Measurements from ENCODE around the gene VSTM2L. TPM values are rescaled to one million over a fixed set of nuclear protein-coding genes. Genes with fewer than 3 reads are reported as not detected.

Gene VSTM2L
- polyA plus RNA-seq, 4 donors, result 1.5 to 3.0 (median 2.1) TPM

GRCh38 chr20:37936041-37936440 is 33.1 kb downstream of the VSTM2L start:
- no peak for DNase-seq (ENCODE audit: low read depth in 4 of 4, low spot score in 3 of 4)

- DNase-seq (ENCODE audit: low read depth in 4 of 4, low spot score in 3 of 4), result no peak
Measured at GRCh38 chr20:37936451-37936850, 33.5 kb downstream of the VSTM2L start.

GRCh38 chr20:37937686-37938085 is 34.8 kb downstream of the VSTM2L start:
- DNase-seq (ENCODE audit: low read depth in 4 of 4, low spot score in 3 of 4), result no peak

- no peak for DNase-seq (ENCODE audit: low read depth in 4 of 4, low spot score in 3 of 4)
Measured at GRCh38 chr20:37938181-37938750, 35.3 kb downstream of the VSTM2L start.

- no peak for DNase-seq (ENCODE audit: low read depth in 4 of 4, low spot score in 3 of 4)
Measured at GRCh38 chr20:37938954-37939353, 36.0 kb downstream of the VSTM2L start.

GRCh38 chr20:37939701-37940560 is 37.0 kb downstream of the VSTM2L start:
- DNase-seq (ENCODE audit: low read depth in 4 of 4, low spot score in 3 of 4), result no peak

GRCh38 chr20:37940858-37941257 is 37.9 kb downstream of the VSTM2L start:
- no peak for DNase-seq (ENCODE audit: low read depth in 4 of 4, low spot score in 3 of 4)

- DNase-seq (ENCODE audit: low read depth in 4 of 4, low spot score in 3 of 4), result no peak
Measured at GRCh38 chr20:37941332-37941731, 38.4 kb downstream of the VSTM2L start.

GRCh38 chr20:37941992-37942391 is 39.1 kb downstream of the VSTM2L start:
- no peak for DNase-seq (ENCODE audit: low read depth in 4 of 4, low spot score in 3 of 4)

- DNase-seq (ENCODE audit: low read depth in 4 of 4, low spot score in 3 of 4), result no peak
Measured at GRCh38 chr20:37943033-37943432, 40.1 kb downstream of the VSTM2L start.

- no peak for DNase-seq (ENCODE audit: low read depth in 4 of 4, low spot score in 3 of 4)
Measured at GRCh38 chr20:37943501-37944455, 40.9 kb downstream of the VSTM2L start.

GRCh38 chr20:37944456-37944981 is 41.6 kb downstream of the VSTM2L start:
- DNase-seq (ENCODE audit: low read depth in 4 of 4, low spot score in 3 of 4), result no peak

GRCh38 chr20:37945091-37945547 is 42.2 kb downstream of the VSTM2L start:
- no peak for DNase-seq (ENCODE audit: low read depth in 4 of 4, low spot score in 3 of 4)

GRCh38 chr20:37946946-37947345 is 44.0 kb downstream of the VSTM2L start:
- DNase-seq (ENCODE audit: low read depth in 4 of 4, low spot score in 3 of 4), result no peak

- no peak for DNase-seq (ENCODE audit: low read depth in 4 of 4, low spot score in 3 of 4)
Measured at GRCh38 chr20:37947943-37948342, 45.0 kb downstream of the VSTM2L start.

- DNase-seq (ENCODE audit: low read depth in 4 of 4, low spot score in 3 of 4), result no peak
Measured at GRCh38 chr20:37948956-37949355, 46.0 kb downstream of the VSTM2L start.

- no peak for DNase-seq (ENCODE audit: low read depth in 4 of 4, low spot score in 3 of 4)
Measured at GRCh38 chr20:37954190-37954589, 51.3 kb downstream of the VSTM2L start.

GRCh38 chr20:37954626-37955025 is 51.7 kb downstream of the VSTM2L start:
- no peak for DNase-seq (ENCODE audit: low read depth in 4 of 4, low spot score in 3 of 4)

- DNase-seq (ENCODE audit: low read depth in 4 of 4, low spot score in 3 of 4), result no peak
Measured at GRCh38 chr20:37955511-37955910, 52.6 kb downstream of the VSTM2L start.

GRCh38 chr20:37956107-37956585 is 53.2 kb downstream of the VSTM2L start:
- no peak for DNase-seq (ENCODE audit: low read depth in 4 of 4, low spot score in 3 of 4)

Data from right renal pelvis (tissue), 4 donors.